K562 (cell line): Measurements from ENCODE around the gene SPNS1. TPM values are rescaled to one million over a fixed set of nuclear protein-coding genes. Genes with fewer than 3 reads are reported as not detected.
A peak's percentile ranks its signal among the peaks of the same experiment; 100 is the strongest.

ENCODE experiments used
- CTBP1 ChIP-seq: fragments of 450-650 bp; IDR thresholded peaks from 2 replicates; pipeline ENCODE4 v1.6.1; 2016; ENCODE audit warnings: borderline replicate concordance
- ETS2 ChIP-seq: IDR thresholded peaks from 2 replicates; pipeline ENCODE4 v1.6.1; 2016; ENCODE audit warnings: borderline replicate concordance, missing genetic modification characterization, mild to moderate bottlenecking, moderate library complexity, missing compliant biosample characterization; ENCODE audit not compliant: poor library complexity, severe bottlenecking
- FOXA1 ChIP-seq: fragments of 450-650 bp; IDR thresholded peaks from 2 replicates; pipeline ENCODE4 v1.6.1; 2016; ENCODE audit warnings: mild to moderate bottlenecking, borderline replicate concordance
- KAT2B ChIP-seq: IDR thresholded peaks from one replicate; pipeline ENCODE4 v1.6.1; 2012; ENCODE audit warnings: low read depth, mild to moderate bottlenecking, control low read depth, inconsistent platforms, low read length, moderate library complexity
- KAT7 ChIP-seq: sonication (generic); formaldehyde crosslinking; IDR thresholded peaks from 2 replicates; pipeline ENCODE4 v1.8.0; 2022; ENCODE audit warnings: missing genetic modification reagents, mild to moderate bottlenecking, borderline replicate concordance
- PHF21A ChIP-seq: fragments of 450-650 bp; IDR thresholded peaks from 2 replicates; pipeline ENCODE4 v1.6.1; 2017; ENCODE audit warnings: low read depth, borderline replicate concordance
- SIRT6 ChIP-seq: IDR thresholded peaks from one replicate; pipeline ENCODE4 v1.6.1; 2012; ENCODE audit warnings: low read depth, mild to moderate bottlenecking, control low read depth, inconsistent platforms, low read length, moderate library complexity
- SREBF1 ChIP-seq: fragments of 150-350 bp; IDR thresholded peaks from 2 replicates; pipeline ENCODE4 v1.6.1; 2014; ENCODE audit warnings: antibody characterized with exemption, low read depth, low read length, borderline replicate concordance
- TOE1 ChIP-seq, 2 experiments: fragments of 450-650 bp in 1 of 2; sonication (generic) in 1 of 2; formaldehyde crosslinking in 1 of 2; IDR thresholded peaks; 2 replicates each; pipeline versions ENCODE4 v1.7.1 to v1.8.0; 2016 to 2022; ENCODE audit warnings: borderline replicate concordance in 2 of 2, mild to moderate bottlenecking in 2 of 2, antibody characterized with exemption in 1 of 2, inconsistent platforms in 1 of 2, low read depth in 1 of 2, missing genetic modification reagents in 1 of 2, moderate library complexity in 1 of 2
- ZBTB7A ChIP-seq: IDR thresholded peaks from 2 replicates; pipeline ENCODE4 v1.6.1; 2011; ENCODE audit warnings: low read depth, mild to moderate bottlenecking, low read length, moderate library complexity, borderline replicate concordance; ENCODE audit not compliant: control insufficient read depth
- ZNF143 ChIP-seq: sonication (generic); formaldehyde crosslinking; IDR thresholded peaks from 2 replicates; pipeline ENCODE4 v1.9.0; 2022; ENCODE audit warnings: mild to moderate bottlenecking, missing genetic modification reagents
- ZNF57 ChIP-seq: fragments of 450-650 bp; formaldehyde crosslinking; IDR thresholded peaks from 2 replicates; pipeline ENCODE4 v1.4.0; 2020; ENCODE audit warnings: mild to moderate bottlenecking, moderate library complexity
- ZNF644 ChIP-seq: fragments of 200-800 bp; sonication (Bioruptor generic); IDR thresholded peaks from 2 replicates; pipeline ENCODE4 v1.6.1; 2016; ENCODE audit warnings: low read depth, missing genetic modification characterization, missing compliant biosample characterization
- polyA plus RNA-seq, 8 experiments: library from polyadenylated mRNA; depleted of rRNA in 4 of 8; stranded (reverse) in 5 of 8; unstranded in 3 of 8; fragments of >200 nt; fragmentation: Nextera tagmentation in 2 of 8; fragmentation: Illumina TruSeq in 1 of 8; extraction: Ambion mirVana in 2 of 8; extraction: Trizol in 1 of 8; gene quantifications; 2 replicates each; pipeline versions ENCODE4 v1.2.1 to v1.2.3, GENCODE V29; 2011 to 2014; ENCODE audit warnings: inconsistent platforms in 1 of 8, missing spikeins in 1 of 8
- total RNA-seq, 7 experiments: library from RNA; depleted of rRNA in 6 of 7; stranded (reverse); fragments of >200 nt in 6 of 7; fragmentation: Illumina TruSeq in 2 of 7; extraction: Trizol in 2 of 7; gene quantifications; 2 replicates each; pipeline versions ENCODE4 v1.2.1 to v1.2.3, GENCODE V29; 2011 to 2021; ENCODE audit warnings: low replicate concordance in 1 of 7
- TF ChIP-seq, protein P1 (sequence below): sonication (generic); formaldehyde crosslinking; IDR thresholded peaks from 2 replicates; pipeline ENCODE4 v1.4.0; 2020; ENCODE audit warnings: mild to moderate bottlenecking, missing genetic modification reagents
- TF ChIP-seq, protein P2 (sequence below): fragments of 450-650 bp; IDR thresholded peaks from 2 replicates; pipeline ENCODE4 v1.6.1; 2014; ENCODE audit warnings: low read depth, mild to moderate bottlenecking, moderate library complexity, borderline replicate concordance
- TF ChIP-seq, protein P3 (sequence below): IDR thresholded peaks from 3 replicates; pipeline ENCODE4 v1.6.1; 2011; ENCODE audit warnings: borderline replicate concordance, mild to moderate bottlenecking; ENCODE audit not compliant: insufficient read length, insufficient read depth
- TF ChIP-seq, protein P4 (sequence below), 2 experiments: fragments of 150-350 bp in 1 of 2; IDR thresholded peaks; 2 replicates each; pipeline ENCODE4 v1.6.1; 2012 to 2016; ENCODE audit warnings: low read depth in 2 of 2, low read length in 2 of 2, mild to moderate bottlenecking in 1 of 2, moderate library complexity in 1 of 2

Gene SPNS1
- total and polyA plus RNA-seq, 9 of the 15 experiments (the other 6 are each of a cell fraction or from before 2014, with no cell fraction given), result 0.58 to 64.9 (median 13.7) TPM

DNA sequence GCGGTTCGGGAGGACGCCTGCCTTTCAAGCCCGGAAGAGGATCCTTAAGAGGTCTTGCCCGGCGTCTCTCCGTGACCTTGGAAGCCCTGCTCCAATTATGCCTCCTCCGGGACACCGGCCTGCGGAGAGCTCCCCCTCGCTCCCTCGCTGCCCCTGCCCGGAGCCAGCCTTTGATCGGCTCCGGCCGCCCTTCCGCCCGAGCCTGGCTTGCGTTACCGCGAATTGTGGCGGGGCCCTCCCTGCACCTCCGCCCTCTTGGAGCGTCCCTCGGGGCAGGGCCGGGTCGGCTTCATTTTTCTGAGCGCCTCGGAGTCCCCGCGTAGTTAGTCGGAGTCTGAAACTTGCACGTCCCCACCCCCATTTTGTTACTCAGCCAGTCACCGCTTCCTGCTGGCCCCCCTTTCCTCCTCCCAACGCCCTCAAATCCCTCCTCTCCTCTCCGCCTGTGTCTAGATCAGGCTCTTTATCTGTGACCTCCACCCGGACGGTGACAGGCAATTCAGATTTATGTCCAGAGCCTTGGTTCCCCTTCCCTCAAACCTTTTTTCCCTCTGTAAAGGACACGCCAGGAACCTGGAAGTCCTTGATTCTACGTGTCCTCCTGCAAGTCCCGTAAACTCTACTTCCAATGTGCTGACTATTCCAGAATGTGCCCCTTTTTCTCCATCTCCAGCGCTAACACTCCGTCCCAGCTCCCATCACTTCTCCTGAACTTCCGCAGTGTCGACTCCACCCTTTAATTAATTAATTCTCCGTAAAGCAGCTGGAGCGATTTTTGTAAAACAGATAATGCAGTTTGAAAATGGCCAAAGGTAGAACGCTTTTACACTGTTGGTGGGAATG, 49.0 kb upstream of the SPNS1 start (continued):
- TF ChIP-seq, protein P1, sequence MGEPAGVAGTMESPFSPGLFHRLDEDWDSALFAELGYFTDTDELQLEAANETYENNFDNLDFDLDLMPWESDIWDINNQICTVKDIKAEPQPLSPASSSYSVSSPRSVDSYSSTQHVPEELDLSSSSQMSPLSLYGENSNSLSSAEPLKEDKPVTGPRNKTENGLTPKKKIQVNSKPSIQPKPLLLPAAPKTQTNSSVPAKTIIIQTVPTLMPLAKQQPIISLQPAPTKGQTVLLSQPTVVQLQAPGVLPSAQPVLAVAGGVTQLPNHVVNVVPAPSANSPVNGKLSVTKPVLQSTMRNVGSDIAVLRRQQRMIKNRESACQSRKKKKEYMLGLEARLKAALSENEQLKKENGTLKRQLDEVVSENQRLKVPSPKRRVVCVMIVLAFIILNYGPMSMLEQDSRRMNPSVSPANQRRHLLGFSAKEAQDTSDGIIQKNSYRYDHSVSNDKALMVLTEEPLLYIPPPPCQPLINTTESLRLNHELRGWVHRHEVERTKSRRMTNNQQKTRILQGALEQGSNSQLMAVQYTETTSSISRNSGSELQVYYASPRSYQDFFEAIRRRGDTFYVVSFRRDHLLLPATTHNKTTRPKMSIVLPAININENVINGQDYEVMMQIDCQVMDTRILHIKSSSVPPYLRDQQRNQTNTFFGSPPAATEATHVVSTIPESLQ, result no peak
- TF ChIP-seq, protein P2, sequence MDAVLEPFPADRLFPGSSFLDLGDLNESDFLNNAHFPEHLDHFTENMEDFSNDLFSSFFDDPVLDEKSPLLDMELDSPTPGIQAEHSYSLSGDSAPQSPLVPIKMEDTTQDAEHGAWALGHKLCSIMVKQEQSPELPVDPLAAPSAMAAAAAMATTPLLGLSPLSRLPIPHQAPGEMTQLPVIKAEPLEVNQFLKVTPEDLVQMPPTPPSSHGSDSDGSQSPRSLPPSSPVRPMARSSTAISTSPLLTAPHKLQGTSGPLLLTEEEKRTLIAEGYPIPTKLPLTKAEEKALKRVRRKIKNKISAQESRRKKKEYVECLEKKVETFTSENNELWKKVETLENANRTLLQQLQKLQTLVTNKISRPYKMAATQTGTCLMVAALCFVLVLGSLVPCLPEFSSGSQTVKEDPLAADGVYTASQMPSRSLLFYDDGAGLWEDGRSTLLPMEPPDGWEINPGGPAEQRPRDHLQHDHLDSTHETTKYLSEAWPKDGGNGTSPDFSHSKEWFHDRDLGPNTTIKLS, result peak; percentile 56; the same call in 1 of the 2 replicates
- TF ChIP-seq PHF21A, result peak; percentile 97
- 0 out of 2 replicates have a peak, but pooled peaks have one; percentile 19 for TF ChIP-seq ZNF57 (CRISPR knock-in tag)
- TF ChIP-seq, protein P3, sequence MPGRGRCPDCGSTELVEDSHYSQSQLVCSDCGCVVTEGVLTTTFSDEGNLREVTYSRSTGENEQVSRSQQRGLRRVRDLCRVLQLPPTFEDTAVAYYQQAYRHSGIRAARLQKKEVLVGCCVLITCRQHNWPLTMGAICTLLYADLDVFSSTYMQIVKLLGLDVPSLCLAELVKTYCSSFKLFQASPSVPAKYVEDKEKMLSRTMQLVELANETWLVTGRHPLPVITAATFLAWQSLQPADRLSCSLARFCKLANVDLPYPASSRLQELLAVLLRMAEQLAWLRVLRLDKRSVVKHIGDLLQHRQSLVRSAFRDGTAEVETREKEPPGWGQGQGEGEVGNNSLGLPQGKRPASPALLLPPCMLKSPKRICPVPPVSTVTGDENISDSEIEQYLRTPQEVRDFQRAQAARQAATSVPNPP, result no peak
- TF ChIP-seq ZNF644, result no peak; the same call in 1 of the 2 replicates
- TF ChIP-seq KAT7, result peak; percentile 79; the same call in 1 of the 2 replicates
- TF ChIP-seq FOXA1, result no peak
- no peak for TF ChIP-seq ZNF143 (CRISPR knock-in tag)
- peak; percentile 72; the same call in 1 of the 2 replicates for TF ChIP-seq CTBP1
- TF ChIP-seq KAT2B, result no peak
- no peak; the same call in 1 of the 2 replicates for TF ChIP-seq ZBTB7A
- TF ChIP-seq SIRT6, result no peak
- TF ChIP-seq TOE1 (IDR thresholded peaks at IDR 0.05; ENCODE audit: borderline replicate concordance), result peak; percentile 74
- TF ChIP-seq TOE1 (CRISPR knock-in tag; IDR thresholded peaks at IDR 0.05; ENCODE audit: borderline replicate concordance, low read depth), result no peak
- TF ChIP-seq, protein P4, sequence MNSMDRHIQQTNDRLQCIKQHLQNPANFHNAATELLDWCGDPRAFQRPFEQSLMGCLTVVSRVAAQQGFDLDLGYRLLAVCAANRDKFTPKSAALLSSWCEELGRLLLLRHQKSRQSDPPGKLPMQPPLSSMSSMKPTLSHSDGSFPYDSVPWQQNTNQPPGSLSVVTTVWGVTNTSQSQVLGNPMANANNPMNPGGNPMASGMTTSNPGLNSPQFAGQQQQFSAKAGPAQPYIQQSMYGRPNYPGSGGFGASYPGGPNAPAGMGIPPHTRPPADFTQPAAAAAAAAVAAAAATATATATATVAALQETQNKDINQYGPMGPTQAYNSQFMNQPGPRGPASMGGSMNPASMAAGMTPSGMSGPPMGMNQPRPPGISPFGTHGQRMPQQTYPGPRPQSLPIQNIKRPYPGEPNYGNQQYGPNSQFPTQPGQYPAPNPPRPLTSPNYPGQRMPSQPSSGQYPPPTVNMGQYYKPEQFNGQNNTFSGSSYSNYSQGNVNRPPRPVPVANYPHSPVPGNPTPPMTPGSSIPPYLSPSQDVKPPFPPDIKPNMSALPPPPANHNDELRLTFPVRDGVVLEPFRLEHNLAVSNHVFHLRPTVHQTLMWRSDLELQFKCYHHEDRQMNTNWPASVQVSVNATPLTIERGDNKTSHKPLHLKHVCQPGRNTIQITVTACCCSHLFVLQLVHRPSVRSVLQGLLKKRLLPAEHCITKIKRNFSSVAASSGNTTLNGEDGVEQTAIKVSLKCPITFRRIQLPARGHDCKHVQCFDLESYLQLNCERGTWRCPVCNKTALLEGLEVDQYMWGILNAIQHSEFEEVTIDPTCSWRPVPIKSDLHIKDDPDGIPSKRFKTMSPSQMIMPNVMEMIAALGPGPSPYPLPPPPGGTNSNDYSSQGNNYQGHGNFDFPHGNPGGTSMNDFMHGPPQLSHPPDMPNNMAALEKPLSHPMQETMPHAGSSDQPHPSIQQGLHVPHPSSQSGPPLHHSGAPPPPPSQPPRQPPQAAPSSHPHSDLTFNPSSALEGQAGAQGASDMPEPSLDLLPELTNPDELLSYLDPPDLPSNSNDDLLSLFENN (IDR thresholded peaks at IDR 0.05; ENCODE audit: low read depth in 2 of 2, low read length in 2 of 2), result peak in 1 of 2 experiments; percentile 72; a peak in 1 of 4 replicates
- no peak for TF ChIP-seq SREBF1
- TF ChIP-seq ETS2 (tag), result no peak
